CD14-positive monocyte (primary cell): ENCODE results near the gene IL21R. TPM values are rescaled to one million over a fixed set of nuclear protein-coding genes. Genes with fewer than 3 reads are reported as not detected.

ENCODE experiments used
- DNase-seq, 3 donors: peaks; one replicate each; pipeline ENCODE4 v3.0.0-alpha.2; 2011 to 2022
- H2AFZ ChIP-seq: 2 replicates; pipeline ENCODE4 v1.6.0; 2012; ENCODE audit warnings: mild to moderate bottlenecking, low read depth, low read length, inconsistent platforms; ENCODE audit not compliant: insufficient read depth, poor library complexity, severe bottlenecking
- H3K27ac ChIP-seq, 2 donors: 1 replicate in 1 of 2; 2 replicates in 1 of 2; pipeline ENCODE4 v1.5.1; 2012 to 2013; ENCODE audit warnings: low read length in 2 of 2, control low read depth in 1 of 2, inconsistent platforms in 1 of 2, low read depth in 1 of 2, mild to moderate bottlenecking in 1 of 2
- H3K27me3 ChIP-seq, 2 donors: one replicate each; pipeline versions ENCODE4 v1.6.0 to v1.6.1; 2011 to 2013; ENCODE audit warnings: low read length in 2 of 2; ENCODE audit not compliant: control insufficient read depth in 2 of 2, insufficient read depth in 2 of 2
- H3K36me3 ChIP-seq, 2 donors: replicated peaks in 1 of 2; 1 replicate in 1 of 2; 2 replicates in 1 of 2; pipeline versions ENCODE4 v1.5.1 to v1.6.1; 2012 to 2013; ENCODE audit warnings: low read length in 2 of 2, control low read depth in 1 of 2, inconsistent platforms in 1 of 2, mild to moderate bottlenecking in 1 of 2; ENCODE audit not compliant: insufficient read depth in 2 of 2, control insufficient read depth in 1 of 2
- H3K4me1 ChIP-seq, 2 donors: 1 replicate in 1 of 2; 2 replicates in 1 of 2; pipeline versions ENCODE4 v1.5.1 to v1.6.1; 2012 to 2013; ENCODE audit warnings: low read length in 2 of 2, control low read depth in 1 of 2, inconsistent platforms in 1 of 2, mild to moderate bottlenecking in 1 of 2, moderate library complexity in 1 of 2; ENCODE audit not compliant: insufficient read depth in 2 of 2, control insufficient read depth in 1 of 2
- H3K4me2 ChIP-seq: replicated peaks from 2 replicates; pipeline ENCODE3; 2012; ENCODE audit warnings: low read length, moderate library complexity, mild to moderate bottlenecking; ENCODE audit not compliant: poor library complexity, severe bottlenecking; ENCODE audit errors: extremely low read depth
- H3K4me3 ChIP-seq, 3 experiments: fragments of 200-600 bp in 1 of 3; sonication (generic) in 1 of 3; replicated peaks in 1 of 3; 1 replicate in 2 of 3; 2 replicates in 1 of 3; pipeline ENCODE4 v1.5.1; 2011 to 2013; ENCODE audit warnings: low read length in 3 of 3, mild to moderate bottlenecking in 3 of 3, control low read depth in 2 of 3, low read depth in 2 of 3, inconsistent platforms in 1 of 3, moderate library complexity in 1 of 3
- H3K79me2 ChIP-seq: 2 replicates; pipeline ENCODE4 v1.6.0; 2012; ENCODE audit warnings: mild to moderate bottlenecking, control low read depth, inconsistent platforms, low read length, moderate library complexity; ENCODE audit not compliant: insufficient read depth
- H3K9ac ChIP-seq: 2 replicates; pipeline ENCODE4 v1.6.0; 2017; ENCODE audit warnings: low read length, mild to moderate bottlenecking; ENCODE audit not compliant: insufficient read depth, poor library complexity, severe bottlenecking
- H3K9me3 ChIP-seq, 2 donors: replicated peaks in 1 of 2; 1 replicate in 1 of 2; 2 replicates in 1 of 2; pipeline versions ENCODE4 v1.5.1 to v1.6.1; 2012 to 2013; ENCODE audit warnings: low read length in 2 of 2, control low read depth in 1 of 2; ENCODE audit not compliant: control insufficient read depth in 1 of 2, insufficient read depth in 1 of 2
- H4K20me1 ChIP-seq: 2 replicates; pipeline ENCODE4 v1.6.0; 2012; ENCODE audit warnings: mild to moderate bottlenecking, low read length, control low read depth, moderate library complexity; ENCODE audit not compliant: insufficient read depth
- H3K27ac Mint-ChIP-seq, 7 donors: one replicate each; pipeline ENCODE4 v1.8.0; 2020; ENCODE audit warnings: mild to moderate bottlenecking in 7 of 7, mixed read lengths in 7 of 7, moderate library complexity in 6 of 7, inconsistent platforms in 2 of 7
- H3K27me3 Mint-ChIP-seq, 3 donors: one replicate each; pipeline ENCODE4 v1.8.0; 2021 to 2022; ENCODE audit warnings: low read depth in 3 of 3, mild to moderate bottlenecking in 3 of 3, mixed read lengths in 3 of 3, moderate library complexity in 3 of 3, inconsistent platforms in 1 of 3
- H3K36me3 Mint-ChIP-seq, 2 donors: one replicate each; pipeline ENCODE4 v1.8.0; 2020; ENCODE audit warnings: mixed read lengths in 2 of 2, inconsistent platforms in 1 of 2, mild to moderate bottlenecking in 1 of 2
- H3K4me1 Mint-ChIP-seq: one replicate; pipeline ENCODE4 v1.8.0; 2020; ENCODE audit warnings: mild to moderate bottlenecking, mixed read lengths
- H3K4me3 Mint-ChIP-seq, 2 donors: one replicate each; pipeline ENCODE4 v1.8.0; 2020; ENCODE audit warnings: mild to moderate bottlenecking in 2 of 2, mixed read lengths in 2 of 2, moderate library complexity in 1 of 2
- H3K9me3 Mint-ChIP-seq, 7 donors: one replicate each; pipeline ENCODE4 v1.8.0; 2020 to 2022; ENCODE audit warnings: mixed read lengths in 7 of 7, mild to moderate bottlenecking in 6 of 7, moderate library complexity in 6 of 7, inconsistent platforms in 2 of 7
- CTCF ChIP-seq: fragments of 200-600 bp; IDR thresholded peaks from one replicate; pipeline ENCODE4 v1.8.0; 2022; ENCODE audit warnings: antibody characterized with exemption, mild to moderate bottlenecking
- WGBS: methylation state at CpG from one replicate; pipeline ENCODE4 v1.1.5; 2013; ENCODE audit warnings: missing lambda C conversion rate; ENCODE audit not compliant: insufficient coverage; 5-methylcytosine and 5-hydroxymethylcytosine counted together
- intact Hi-C, 2 donors: fragments of 100-400 bp; cut with micrococcal nuclease; formaldehyde crosslinking; loops; one replicate each; pipeline versions ENCODE4 v1.15.0 to v1.15.1; 2023
- polyA plus RNA-seq, 3 donors: library from polyadenylated mRNA; depleted of rRNA in 1 of 3; unstranded in 2 of 3; stranded (reverse) in 1 of 3; fragments of 300-500 nt in 2 of 3; fragments of >200 nt in 1 of 3; fragmentation: Illumina TruSeq in 2 of 3; gene quantifications; 1 replicate in 2 of 3; 2 replicates in 1 of 3; pipeline ENCODE4 v1.2.3, GENCODE V29; 2012 to 2021

Gene IL21R
- polyA plus RNA-seq, 3 donors, result 1.0 to 1.7 (median 1.4) TPM

GRCh38 chr16:27355610-27356009 lies 46.4 kb upstream of the IL21R start:
- peaks cover 0 to 7% (median 2%) of the 10 kb centered on the region in 7 donors for H3K9me3 Mint-ChIP-seq
- 27% methylated on average over 5 of the region's 12 CpGs for WGBS
- Histone ChIP-seq H3K27me3 (no peaks in the 10 kb centered on the region), H4K20me1 (peaks cover 4% of the 10 kb centered on the region), H3K27ac (peak overlapping the region in 1 of 2 donors; percentile 37), H2AFZ (no peak overlapping the region), H3K4me2 (no peak overlapping the region), H3K4me3 (no peak overlapping the region), H3K9ac (no peak overlapping the region), H3K4me1 (no peaks in the 10 kb centered on the region), H3K79me2 (no peaks in the 10 kb centered on the region), H3K9me3 (peaks cover 0 to 10% of the 10 kb centered on the region in 2 donors), H3K36me3 (peaks cover 89 to 99% of the 10 kb centered on the region in 2 donors)
- H3K27me3 Mint-ChIP-seq, result peaks cover 0 to 3% (median 0%) of the 10 kb centered on the region in 3 donors
- H3K4me1 Mint-ChIP-seq, result peaks cover 2% of the 10 kb centered on the region
- peak; percentile 69 for TF ChIP-seq CTCF
- no peak overlapping the region for H3K4me3 Mint-ChIP-seq
- peaks cover 88 to 99% of the 10 kb centered on the region in 2 donors for H3K36me3 Mint-ChIP-seq
- peak; percentile 57 to 71 (median 61) for DNase-seq
- H3K27ac Mint-ChIP-seq, result peak overlapping the region; percentile 8 to 69 (median 53)
- intact Hi-C loops, result no loop called here

GRCh38 chr16:27356794-27357193 lies 45.2 kb upstream of the IL21R start:
- Histone ChIP-seq H3K36me3 (peaks cover 91 to 99% of the 10 kb centered on the region in 2 donors), H3K4me2 (no peak overlapping the region), H3K4me1 (no peaks in the 10 kb centered on the region), H4K20me1 (peaks cover 4% of the 10 kb centered on the region), H3K27me3 (no peaks in the 10 kb centered on the region), H3K9ac (no peak overlapping the region), H3K4me3 (no peak overlapping the region), H3K79me2 (no peaks in the 10 kb centered on the region), H2AFZ (no peak overlapping the region), H3K9me3 (peaks cover 0 to 10% of the 10 kb centered on the region in 2 donors), H3K27ac (no peak overlapping the region)
- no peak overlapping the region for H3K4me3 Mint-ChIP-seq
- peaks cover 0 to 7% (median 2%) of the 10 kb centered on the region in 7 donors for H3K9me3 Mint-ChIP-seq
- H3K27me3 Mint-ChIP-seq, result peaks cover 0 to 3% (median 0%) of the 10 kb centered on the region in 3 donors
- intact Hi-C loops, result no loop called here
- whole genome bisulfite sequencing, result 94% methylated on average over 3 of the region's 4 CpGs
- H3K36me3 Mint-ChIP-seq, result peaks cover 88 to 99% of the 10 kb centered on the region in 2 donors
- no peak for DNase-seq
- H3K4me1 Mint-ChIP-seq, result peaks cover 2% of the 10 kb centered on the region
- TF ChIP-seq CTCF, result no peak
- peak overlapping the region in 1 of 7 donors; percentile 58 for H3K27ac Mint-ChIP-seq
